MM.1S (cell line): ENCODE measurements around the gene LZTS3.

ENCODE experiments used
- DNase-seq: peaks from one replicate; pipeline ENCODE4 v3.0.0-alpha.2; 2015
- H2AFZ ChIP-seq: fragments of 300-600 bp; sonication (generic); 2 replicates; pipeline ENCODE4 v1.6.0; 2016; ENCODE audit warnings: antibody characterized with exemption, low read length
- H3F3A ChIP-seq: fragments of 300-600 bp; sonication (generic); 2 replicates; pipeline ENCODE4 v1.6.1; 2016; ENCODE audit warnings: mild to moderate bottlenecking, antibody characterized with exemption, low read length, moderate library complexity, mixed read lengths; ENCODE audit not compliant: insufficient read depth
- H3K27ac ChIP-seq: fragments of 300-600 bp; sonication (generic); 2 replicates; pipeline ENCODE4 v1.5.1; 2016; ENCODE audit warnings: mild to moderate bottlenecking, low read length
- H3K27me3 ChIP-seq: fragments of 300-600 bp; sonication (generic); replicated peaks from 2 replicates; pipeline ENCODE4 v1.6.0; 2016; ENCODE audit warnings: low read length; ENCODE audit not compliant: insufficient read depth
- H3K36me3 ChIP-seq: fragments of 300-600 bp; sonication (generic); replicated peaks from 2 replicates; pipeline ENCODE4 v1.6.1; 2016; ENCODE audit warnings: mild to moderate bottlenecking, low read length, mixed read lengths; ENCODE audit not compliant: insufficient read depth
- H3K4me1 ChIP-seq: fragments of 300-600 bp; sonication (generic); 2 replicates; pipeline ENCODE4 v1.6.1; 2016; ENCODE audit warnings: low read length, mixed read lengths
- H3K4me2 ChIP-seq: fragments of 300-600 bp; sonication (generic); 2 replicates; pipeline ENCODE4 v1.6.0; 2016; ENCODE audit warnings: low read depth, low read length
- H3K4me3 ChIP-seq: fragments of 300-600 bp; sonication (generic); 2 replicates; pipeline ENCODE4 v1.5.1; 2016; ENCODE audit warnings: low read length, mixed read lengths
- H3K79me2 ChIP-seq: fragments of 300-600 bp; sonication (generic); 2 replicates; pipeline ENCODE4 v1.6.1; 2016; ENCODE audit warnings: mixed run types, low read length, mixed read lengths
- H3K9ac ChIP-seq: fragments of 300-600 bp; sonication (generic); 2 replicates; pipeline ENCODE4 v1.6.1; 2016; ENCODE audit warnings: low read length, mixed read lengths
- H3K9me2 ChIP-seq: fragments of 300-600 bp; sonication (generic); replicated peaks from 2 replicates; pipeline ENCODE4 v1.6.1; 2016; ENCODE audit warnings: mild to moderate bottlenecking, low read length, mixed read lengths; ENCODE audit not compliant: insufficient read depth
- H3K9me3 ChIP-seq: fragments of 300-600 bp; sonication (generic); replicated peaks from 2 replicates; pipeline ENCODE4 v1.6.1; 2016; ENCODE audit warnings: mild to moderate bottlenecking, low read length, mixed read lengths; ENCODE audit not compliant: insufficient read depth
- H4K20me1 ChIP-seq: fragments of 300-600 bp; sonication (generic); 2 replicates; pipeline ENCODE4 v1.6.1; 2016; ENCODE audit warnings: mild to moderate bottlenecking, low read length, moderate library complexity, mixed read lengths; ENCODE audit not compliant: insufficient read depth
- CTCF ChIP-seq: fragments of 300-600 bp; sonication (generic); IDR thresholded peaks from 2 replicates; pipeline ENCODE4 v1.5.1; 2016; ENCODE audit warnings: antibody characterized with exemption, low read length, mixed read lengths
- EZH2 ChIP-seq: fragments of 300-600 bp; sonication (generic); optimal IDR thresholded peaks from 2 replicates; pipeline ENCODE3; 2017; ENCODE audit warnings: low read depth, mild to moderate bottlenecking, antibody characterized with exemption, low read length, mixed read lengths
- EZH2phosphoT487 ChIP-seq: fragments of 300-600 bp; sonication (generic); IDR thresholded peaks from 2 replicates; pipeline ENCODE4 v1.6.1; 2018; ENCODE audit warnings: antibody characterized with exemption, low read length

The LZTS3 gene

GRCh38 chr20:3181270-3181669 lies 7.9 kb upstream of the LZTS3 start:
- Histone ChIP-seq H3K9me3 (no peaks in the 10 kb centered on the region), H3K36me3 (no peaks in the 10 kb centered on the region), H3K27me3 (no peaks in the 10 kb centered on the region), H3K27ac (no peak overlapping the region), H4K20me1 (no peaks in the 10 kb centered on the region), H2AFZ (no peak overlapping the region), H3K4me3 (no peak overlapping the region), H3F3A (no peaks in the 10 kb centered on the region), H3K79me2 (no peaks in the 10 kb centered on the region), H3K9ac (no peak overlapping the region), H3K4me1 (no peaks in the 10 kb centered on the region), H3K9me2 (no peaks in the 10 kb centered on the region), H3K4me2 (no peak overlapping the region)
- no peak for DNase-seq
- TF ChIP-seq CTCF (no peak), EZH2phosphoT487 (no peak), EZH2 (no peak)

GRCh38 chr20:3180319-3180718 lies 7.0 kb upstream of the LZTS3 start:
- H3K4me3 ChIP-seq: no peak overlapping the region
- H3K79me2 ChIP-seq: no peaks in the 10 kb centered on the region
- no peaks in the 10 kb centered on the region for H3K9me3 ChIP-seq
- peaks cover 3% of the 10 kb centered on the region; the same call in 1 of the 2 replicates for H3K27me3 ChIP-seq
- H3K36me3 ChIP-seq: no peaks in the 10 kb centered on the region
- peaks cover 2% of the 10 kb centered on the region; the same call in 1 of the 2 replicates for H3F3A ChIP-seq
- H3K9ac ChIP-seq: no peak overlapping the region
- no peaks in the 10 kb centered on the region for H4K20me1 ChIP-seq
- no peak for DNase-seq
- TF ChIP-seq EZH2phosphoT487 (no peak), EZH2 (no peak), CTCF (no peak)
- H2AFZ ChIP-seq: no peak overlapping the region
- no peak overlapping the region for H3K4me2 ChIP-seq
- no peak overlapping the region for H3K27ac ChIP-seq
- no peaks in the 10 kb centered on the region for H3K9me2 ChIP-seq
- no peaks in the 10 kb centered on the region for H3K4me1 ChIP-seq

GRCh38 chr20:3177746-3178485 lies 4.6 kb upstream of the LZTS3 start:
- H3K9me3 ChIP-seq: no peaks in the 10 kb centered on the region
- no peak overlapping the region for H3K4me3 ChIP-seq
- no peaks in the 10 kb centered on the region for H3K9me2 ChIP-seq
- H3K4me2 ChIP-seq: no peak overlapping the region
- H3F3A ChIP-seq: peaks cover 5% of the 10 kb centered on the region; the same call in 1 of the 2 replicates
- no peak overlapping the region for H3K9ac ChIP-seq
- H3K79me2 ChIP-seq: no peaks in the 10 kb centered on the region
- H2AFZ ChIP-seq: no peak overlapping the region
- TF ChIP-seq EZH2phosphoT487 (no peak), CTCF (no peak), EZH2 (no peak)
- no peak overlapping the region for H3K27ac ChIP-seq
- H3K4me1 ChIP-seq: no peaks in the 10 kb centered on the region
- H3K36me3 ChIP-seq: no peaks in the 10 kb centered on the region
- DNase-seq: no peak
- no peaks in the 10 kb centered on the region for H4K20me1 ChIP-seq
- H3K27me3 ChIP-seq: peaks cover 17% of the 10 kb centered on the region
